Endometrial microvascular endothelial cells (primary cell): ENCODE results near the gene ITFG2. TPM values are rescaled to one million over a fixed set of nuclear protein-coding genes. Genes with fewer than 3 reads are reported as not detected.

Source experiments
- in situ Hi-C: cut with HindIII; loops from 2 replicates; pipeline ENCODE4 v1.10.0; 2017; ENCODE audit warnings: low sequenced_read_pairs, low pct_unique_long_range_greater_than_20kb; ENCODE audit errors: inconsistent ontology term
- total RNA-seq: library from RNA; depleted of rRNA; stranded (reverse); fragments of >200 nt; gene quantifications from one replicate; pipeline ENCODE4 v1.2.3, GENCODE V29; 2015; ENCODE audit errors: inconsistent ontology term

ITFG2 gene
- total RNA-seq, 1 donor from 2014 or later = 34.1 TPM

- in situ Hi-C loops = no loop called here
Measured at GRCh38 chr12:2794191-2794735, 18.2 kb upstream of the ITFG2 start.

GRCh38 chr12:2794736-2795289, 17.7 kb upstream of the ITFG2 start, which contains the start of gene FKBP4:
Gene FKBP4, plus strand, starts transcription at chr12:2794970. Its CDS starts 170 bp downstream, at chr12:2795140.
- in situ Hi-C loops = no loop called here

GRCh38 chr12:2795291-2796186, 16.9 kb upstream of the ITFG2 start:
- in situ Hi-C loops = no loop called here

GRCh38 chr12:2796187-2796666, 16.2 kb upstream of the ITFG2 start:
- in situ Hi-C loops = no loop called here

GRCh38 chr12:2797721-2798418, 14.6 kb upstream of the ITFG2 start:
- in situ Hi-C loops = no loop called here

DNA sequence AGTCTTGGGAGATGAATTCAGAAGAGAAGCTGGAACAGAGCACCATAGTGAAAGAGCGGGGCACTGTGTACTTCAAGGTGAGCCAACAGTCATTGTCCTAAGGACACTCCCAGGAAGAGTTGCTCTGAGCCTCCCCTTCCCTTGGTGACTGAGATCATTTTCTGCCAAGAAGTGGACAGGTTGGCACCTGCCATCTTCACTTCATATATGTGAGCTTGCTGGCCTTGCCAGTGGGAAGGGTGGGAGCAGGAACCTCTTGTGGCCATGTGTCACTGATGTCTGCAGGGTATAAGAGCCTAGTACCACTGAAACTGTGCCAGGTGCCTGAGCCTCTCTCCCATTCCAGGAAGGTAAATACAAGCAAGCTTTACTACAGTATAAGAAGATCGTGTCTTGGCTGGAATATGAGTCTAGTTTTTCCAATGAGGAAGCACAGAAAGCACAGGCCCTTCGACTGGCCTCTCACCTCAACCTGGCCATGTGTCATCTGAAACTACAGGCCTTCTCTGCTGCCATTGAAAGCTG, 12.4 kb upstream of the ITFG2 start:
- in situ Hi-C loops = no loop called here

- in situ Hi-C loops = no loop called here
Measured at GRCh38 chr12:2801044-2801783, 11.3 kb upstream of the ITFG2 start.

- in situ Hi-C loops = no loop called here
Measured at GRCh38 chr12:2803635-2804392, 8.7 kb upstream of the ITFG2 start.

- in situ Hi-C loops = no loop called here
Measured at GRCh38 chr12:2804393-2805142, 7.9 kb upstream of the ITFG2 start.

- in situ Hi-C loops = no loop called here
Measured at GRCh38 chr12:2805143-2805520, 7.3 kb upstream of the ITFG2 start.

DNA sequence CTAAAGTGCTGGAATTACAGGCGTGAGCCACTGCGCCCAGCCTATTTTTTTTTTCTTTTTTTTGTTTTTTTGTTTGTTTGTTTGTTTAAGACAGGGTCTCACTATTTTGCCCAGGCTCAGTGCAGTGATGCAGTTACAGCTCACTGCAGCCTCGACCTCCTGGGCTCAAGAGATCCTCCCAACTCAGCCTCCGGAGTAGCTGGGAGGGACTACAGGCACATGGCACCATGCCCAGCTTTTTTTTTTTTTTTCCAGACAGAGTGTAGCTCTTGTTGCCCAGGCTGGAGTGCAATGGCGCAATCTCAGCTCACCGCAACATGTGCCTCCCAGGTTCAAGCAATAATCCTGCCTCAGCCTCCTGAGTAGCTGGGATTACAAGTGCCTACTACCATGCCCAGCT, 5.8 kb upstream of the ITFG2 start:
- in situ Hi-C loops = no loop called here

DNA sequence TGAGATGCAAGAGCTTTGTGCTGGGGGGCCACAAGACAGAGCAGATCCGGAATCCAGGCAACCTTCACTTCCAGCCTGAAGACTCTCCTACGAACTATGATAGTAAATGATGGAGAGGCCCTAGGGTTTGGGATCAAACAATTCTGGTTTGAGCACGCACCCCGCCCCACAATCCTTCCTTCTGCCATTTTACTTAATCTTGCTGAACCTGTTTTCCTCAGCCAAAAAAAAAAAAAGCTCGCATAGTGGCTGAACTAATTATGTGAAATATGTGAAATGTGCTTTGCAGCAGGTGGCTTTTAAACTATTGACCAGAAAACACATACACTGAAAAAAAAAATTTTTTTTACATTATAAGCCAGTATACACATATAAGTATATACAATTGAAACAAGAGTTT, 667 bp upstream of the ITFG2 start:
- in situ Hi-C loops = no loop called here

GRCh38 chr12:2813214-2814185, 1.0 kb downstream of the ITFG2 start:
- in situ Hi-C loops = no loop called here

- in situ Hi-C loops = no loop called here
Measured at GRCh38 chr12:2819810-2820209, 7.3 kb downstream of the ITFG2 start.

- in situ Hi-C loops = no loop called here
Measured at GRCh38 chr12:2820432-2820831, 8.0 kb downstream of the ITFG2 start.

GRCh38 chr12:2823483-2823882, 11.0 kb downstream of the ITFG2 start:
- in situ Hi-C loops = no loop called here
